Measurements from ENCODE around the gene FXYD3.

DNA sequence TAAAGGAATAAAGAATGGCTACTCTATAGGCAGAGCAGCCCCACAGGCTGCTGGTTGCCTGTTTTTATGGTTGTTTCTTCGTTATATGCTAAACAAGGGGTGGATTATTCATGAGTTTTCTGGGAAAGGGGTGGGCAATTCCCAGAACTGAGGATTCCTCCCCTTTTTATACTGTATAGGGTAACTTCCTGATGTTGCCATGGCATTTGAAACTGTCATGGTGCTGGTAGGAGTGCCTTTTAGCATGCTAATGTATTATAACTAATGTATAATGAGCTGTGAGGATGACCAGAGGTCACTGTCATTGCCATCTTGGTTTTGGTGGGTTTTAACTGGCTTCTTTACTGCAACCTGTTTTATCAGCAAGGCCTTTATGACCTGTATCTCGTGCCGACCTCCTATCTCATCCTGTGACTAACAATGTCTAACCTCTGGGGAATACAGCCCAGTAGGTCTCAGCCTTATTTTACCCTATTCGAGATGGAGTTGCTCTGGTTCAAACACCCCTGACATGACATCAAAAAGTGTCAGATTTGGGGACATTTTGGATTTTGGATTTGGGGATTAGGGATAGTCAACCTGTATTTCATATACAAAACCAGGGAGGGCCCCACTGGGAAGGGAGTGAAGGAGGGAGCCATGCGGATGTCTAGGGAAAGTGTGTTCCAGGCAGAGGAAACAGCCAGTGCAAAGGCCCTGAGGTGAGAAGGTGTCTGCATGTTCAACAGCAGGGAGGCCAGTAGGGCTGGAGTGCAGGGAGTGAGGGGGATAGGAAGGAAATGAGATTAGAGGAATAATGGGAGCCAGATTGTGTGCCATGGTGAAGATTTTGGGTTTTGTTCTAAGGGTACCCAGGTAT, 49.8 kb downstream of the FXYD3 start:
- TF ChIP-seq, protein P1, sequence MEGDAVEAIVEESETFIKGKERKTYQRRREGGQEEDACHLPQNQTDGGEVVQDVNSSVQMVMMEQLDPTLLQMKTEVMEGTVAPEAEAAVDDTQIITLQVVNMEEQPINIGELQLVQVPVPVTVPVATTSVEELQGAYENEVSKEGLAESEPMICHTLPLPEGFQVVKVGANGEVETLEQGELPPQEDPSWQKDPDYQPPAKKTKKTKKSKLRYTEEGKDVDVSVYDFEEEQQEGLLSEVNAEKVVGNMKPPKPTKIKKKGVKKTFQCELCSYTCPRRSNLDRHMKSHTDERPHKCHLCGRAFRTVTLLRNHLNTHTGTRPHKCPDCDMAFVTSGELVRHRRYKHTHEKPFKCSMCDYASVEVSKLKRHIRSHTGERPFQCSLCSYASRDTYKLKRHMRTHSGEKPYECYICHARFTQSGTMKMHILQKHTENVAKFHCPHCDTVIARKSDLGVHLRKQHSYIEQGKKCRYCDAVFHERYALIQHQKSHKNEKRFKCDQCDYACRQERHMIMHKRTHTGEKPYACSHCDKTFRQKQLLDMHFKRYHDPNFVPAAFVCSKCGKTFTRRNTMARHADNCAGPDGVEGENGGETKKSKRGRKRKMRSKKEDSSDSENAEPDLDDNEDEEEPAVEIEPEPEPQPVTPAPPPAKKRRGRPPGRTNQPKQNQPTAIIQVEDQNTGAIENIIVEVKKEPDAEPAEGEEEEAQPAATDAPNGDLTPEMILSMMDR (IDR thresholded peaks at IDR 0.05 in 4 of 5, conservative IDR thresholded peaks at IDR 0.05 in 1 of 5): no peak
- TF ChIP-seq POLR2A (IDR thresholded peaks at IDR 0.05): no peak

Data from gastrocnemius medialis (tissue), 4 donors.